ENCODE measurements around the gene NTNG2.

NTNG2 gene

DNA sequence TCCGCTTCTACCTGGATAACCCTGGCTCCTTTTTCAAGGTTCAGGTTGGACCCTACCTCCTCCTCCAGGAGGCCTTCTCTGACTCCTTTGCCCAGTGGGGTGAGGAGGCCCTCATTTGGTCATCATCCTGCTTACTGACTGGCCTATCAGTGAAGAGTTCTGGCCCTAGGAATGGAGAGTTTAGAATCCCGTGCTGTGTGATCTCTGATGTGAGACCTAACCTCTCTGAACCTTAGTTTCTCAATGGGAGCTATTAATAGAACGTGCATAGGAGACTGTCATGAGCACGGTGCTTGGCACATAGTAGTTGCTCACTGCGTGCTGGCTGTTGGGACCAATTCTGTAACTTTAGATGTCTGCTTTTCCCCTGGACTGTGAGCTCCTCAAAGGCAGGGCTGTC is 10.3 kb downstream of the NTNG2 start:
- DNase-seq (ENCODE audit: low read depth) = no peak

DNA sequence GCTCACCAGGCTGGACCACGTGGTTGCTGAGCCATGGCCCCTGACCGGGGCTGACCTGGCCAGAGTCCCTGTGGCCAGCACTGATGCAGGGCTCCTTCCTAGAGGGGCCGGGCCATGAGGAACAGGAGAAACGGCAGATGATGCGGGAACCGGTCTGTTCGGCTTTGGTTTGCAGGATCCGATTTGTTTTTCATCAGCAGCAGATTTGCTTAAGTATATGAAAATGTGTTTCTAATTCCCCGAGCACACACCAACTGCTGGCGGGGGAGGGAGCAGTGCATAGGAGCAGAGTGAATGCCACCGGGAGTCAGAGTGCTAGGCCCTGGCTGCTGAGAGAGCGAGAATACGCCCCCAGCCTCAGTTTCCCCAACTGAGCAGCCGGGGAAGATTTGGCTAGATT is 13.6 kb downstream of the NTNG2 start:
- no peak for DNase-seq (ENCODE audit: low read depth)

DNA sequence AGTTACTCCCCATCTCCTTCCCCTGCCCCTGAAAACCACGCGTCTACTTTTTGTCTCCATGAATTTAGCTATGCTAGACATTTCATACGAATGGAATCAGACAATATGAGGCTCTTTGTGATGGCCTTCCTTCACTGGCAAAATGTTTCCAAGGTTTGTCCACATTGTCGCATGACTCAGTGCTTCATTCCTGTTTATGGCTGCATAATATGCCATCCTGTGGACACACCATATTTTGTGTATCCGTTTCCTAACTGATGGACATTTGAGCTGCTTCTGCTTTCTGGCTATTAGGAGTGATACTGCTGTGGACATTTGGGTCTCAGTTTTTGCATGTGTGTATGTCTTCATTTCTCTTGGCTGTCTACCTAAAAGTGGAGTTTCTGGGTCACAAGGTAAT is 14.5 kb downstream of the NTNG2 start:
- no peak for DNase-seq (ENCODE audit: low read depth)

DNA sequence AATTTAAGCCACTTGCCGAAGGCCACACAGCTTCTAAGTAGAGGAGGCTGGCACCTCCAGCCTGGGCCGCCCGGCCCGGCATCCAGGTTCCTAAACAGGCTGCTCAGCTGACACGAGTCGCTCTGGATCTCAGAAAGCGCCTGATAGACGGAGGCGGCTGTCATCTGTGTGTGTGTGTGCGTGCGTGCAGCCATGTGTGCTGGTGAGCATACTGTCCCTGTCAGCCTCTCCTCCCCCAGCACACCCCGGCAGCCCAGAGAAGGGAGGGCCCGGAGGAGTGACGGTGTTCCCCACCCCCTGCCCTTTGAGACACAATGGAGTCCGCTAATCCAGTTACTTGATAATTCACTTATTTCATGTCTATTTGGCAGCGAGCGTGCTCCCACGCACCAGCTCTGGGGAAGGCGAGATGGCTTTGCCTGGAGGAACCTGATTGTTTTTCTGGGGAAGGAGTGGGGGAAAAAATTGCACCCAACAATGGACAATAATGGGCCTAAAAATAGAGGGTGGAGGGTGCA is 20.0 kb downstream of the NTNG2 start:
- DNase-seq (ENCODE audit: low read depth) = no peak

DNA sequence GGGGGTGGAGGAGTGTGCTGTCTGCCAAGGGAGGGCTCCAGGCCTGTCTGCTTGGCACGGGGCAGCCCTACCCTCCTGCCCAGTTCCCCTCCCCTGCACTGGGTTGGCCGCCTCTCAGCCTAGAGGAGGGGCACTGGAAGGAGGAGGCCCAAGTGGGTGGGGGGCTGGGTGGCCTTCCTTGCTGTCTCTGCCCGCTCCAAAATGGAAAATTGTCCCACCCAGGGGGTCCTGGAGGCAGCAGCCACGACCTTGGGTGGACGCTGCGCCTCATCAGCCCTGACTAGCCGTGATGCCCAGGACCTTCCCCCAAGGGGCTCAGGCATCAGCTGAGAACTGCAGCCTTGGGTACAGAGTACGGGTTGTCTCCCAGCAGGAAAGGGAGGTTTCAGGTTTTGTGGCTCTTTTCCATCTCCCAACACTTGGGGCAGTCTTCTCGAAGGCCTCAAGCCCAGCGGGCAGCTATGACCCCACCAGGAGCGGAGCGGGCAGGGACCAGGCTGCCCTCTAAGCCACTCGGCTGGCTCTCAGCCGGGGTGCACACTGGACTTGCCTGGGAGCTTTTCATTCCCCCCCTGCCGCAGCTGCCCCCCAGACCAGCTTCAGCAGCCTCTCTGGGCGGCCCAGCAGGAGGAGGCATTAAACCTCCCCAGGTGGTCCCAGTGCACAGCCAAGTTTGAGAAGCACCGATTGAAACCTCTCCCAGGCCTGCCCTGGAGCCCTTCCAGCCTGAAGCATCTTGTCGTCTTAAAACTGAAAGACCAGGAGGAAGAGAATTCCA is 20.6 kb downstream of the NTNG2 start:
- no peak for DNase-seq (ENCODE audit: low read depth)

DNA sequence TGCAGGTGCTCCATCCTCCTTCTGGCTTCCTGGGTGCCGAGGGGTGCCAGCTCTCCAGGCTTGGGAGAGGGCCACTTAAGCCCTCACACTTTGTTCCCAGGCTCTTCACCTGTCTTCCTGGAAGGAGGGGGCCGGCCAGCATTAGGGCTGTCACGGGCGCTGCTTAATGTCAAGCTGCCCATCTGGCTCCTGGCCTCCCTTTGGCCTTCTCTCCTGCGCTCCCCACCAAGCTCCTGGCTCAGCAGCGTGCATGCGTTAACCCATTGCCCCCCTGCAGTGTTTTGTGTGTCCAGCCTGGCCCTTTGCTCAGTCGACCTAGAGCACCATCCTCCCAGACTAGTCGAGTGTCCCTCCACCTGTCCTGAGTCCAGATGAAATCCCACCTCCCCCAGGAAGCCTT is 21.3 kb downstream of the NTNG2 start:
- DNase-seq (ENCODE audit: low read depth) = no peak

DNA sequence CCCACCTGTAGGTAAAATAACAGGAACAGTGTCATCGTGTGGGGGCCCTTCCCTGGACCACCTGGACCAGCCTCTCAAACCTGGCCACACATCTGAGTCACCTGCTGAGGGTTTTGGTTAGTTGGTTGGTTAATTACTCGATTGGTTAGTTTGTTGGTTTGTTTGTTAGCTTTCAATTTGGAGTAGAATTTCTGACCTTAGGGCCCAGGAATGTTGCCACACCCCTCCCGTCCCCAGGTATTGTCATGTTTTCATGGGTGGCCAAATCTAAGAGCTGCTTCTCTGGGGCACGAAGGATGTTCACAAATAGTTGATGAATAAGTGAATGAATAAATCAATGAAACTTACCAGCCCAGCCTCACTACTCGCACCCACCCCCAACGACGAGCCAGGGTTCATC is 21.9 kb downstream of the NTNG2 start:
- DNase-seq (ENCODE audit: low read depth) = no peak

DNA sequence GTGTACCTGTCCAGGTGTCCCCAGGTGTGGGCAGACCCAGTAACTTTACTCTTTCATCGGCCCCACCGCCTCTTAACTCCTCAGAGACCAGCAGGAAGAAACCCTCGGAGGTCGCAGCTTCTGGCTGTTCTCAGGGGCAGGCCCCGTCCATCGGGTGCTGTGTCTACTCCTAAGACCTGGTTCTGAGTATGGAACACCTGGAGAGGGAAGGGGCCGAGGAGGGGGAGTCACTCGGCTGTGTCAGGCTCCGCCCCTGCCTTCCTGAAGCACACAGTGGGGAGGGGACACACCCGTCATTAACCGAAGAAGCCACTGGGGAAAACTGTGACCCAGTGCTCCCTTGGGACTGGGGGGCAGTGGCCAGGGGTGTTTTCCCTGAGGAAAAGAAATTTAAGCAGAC is 22.3 kb downstream of the NTNG2 start:
- DNase-seq (ENCODE audit: low read depth) = no peak

DNA sequence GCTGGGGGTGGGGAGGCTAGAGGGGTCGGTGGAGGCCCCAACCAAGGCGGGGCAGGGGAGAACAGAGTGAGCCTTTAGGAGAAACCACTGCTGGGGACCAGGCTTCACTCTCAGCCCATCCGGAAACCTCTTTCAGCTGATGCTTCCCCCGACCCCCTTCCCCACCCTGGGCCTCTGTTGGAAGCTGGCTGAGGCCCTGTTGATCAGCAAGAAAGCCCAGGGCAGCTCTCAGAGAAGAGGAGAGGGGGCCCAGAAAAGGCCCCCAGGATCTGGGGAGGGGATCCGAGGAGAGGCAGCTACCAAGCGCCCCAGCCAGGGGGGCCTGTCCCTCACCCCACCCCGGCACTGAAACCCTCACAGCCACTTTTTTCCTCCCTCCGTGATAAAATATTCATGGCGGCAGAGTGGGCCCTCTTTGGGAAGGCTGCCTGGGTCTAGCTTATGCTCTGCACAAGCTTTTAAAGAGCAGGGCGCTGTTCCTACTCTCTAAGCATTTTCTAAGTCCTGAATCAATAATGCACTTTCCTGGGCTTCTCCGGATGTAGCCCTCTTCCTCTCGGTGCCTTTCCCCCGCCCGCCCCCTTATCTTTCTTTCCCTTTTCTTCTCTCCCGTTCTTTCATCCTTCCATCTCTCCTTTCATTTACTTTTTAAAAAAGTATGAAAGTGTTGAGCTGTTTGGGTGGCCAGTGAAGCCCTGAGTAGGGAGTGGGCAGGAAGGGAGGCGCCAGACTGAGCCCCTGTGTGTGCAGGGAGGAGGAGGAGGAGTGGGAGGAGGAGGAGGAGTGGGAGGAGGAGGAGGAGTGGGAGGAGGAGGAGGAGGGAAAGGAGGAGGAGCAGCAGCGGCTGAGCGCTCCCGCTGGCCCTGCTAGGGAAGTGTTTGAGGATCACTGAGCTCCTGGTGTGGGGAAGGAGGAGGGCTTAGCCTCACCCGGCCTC is 23.5 kb downstream of the NTNG2 start:
- DNase-seq (ENCODE audit: low read depth) = no peak

DNA sequence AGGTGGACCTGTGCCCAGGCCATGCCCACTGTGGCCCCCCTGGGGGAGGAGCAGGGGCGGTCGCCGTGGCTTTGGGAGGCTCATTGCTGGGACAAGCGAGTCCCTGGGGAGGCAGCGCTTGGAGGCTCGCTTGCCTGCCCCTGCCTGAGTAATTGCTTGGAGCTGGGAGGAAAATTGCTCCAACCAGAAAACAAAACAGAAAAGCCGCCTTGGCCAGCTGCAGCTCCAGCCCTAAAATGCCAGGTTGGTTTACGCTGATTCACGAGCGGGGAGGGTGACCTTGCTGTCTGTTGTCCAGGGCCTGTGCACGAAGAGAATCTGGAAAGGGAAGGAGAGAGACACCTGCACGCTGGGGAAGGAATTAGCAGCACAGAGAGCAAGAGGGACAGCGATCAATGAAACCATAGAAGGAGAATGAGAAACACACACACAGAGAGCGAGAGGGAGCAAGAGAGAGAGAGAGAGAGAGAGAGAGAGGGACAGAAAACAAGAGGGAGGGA is 25.3 kb downstream of the NTNG2 start:
- DNase-seq (ENCODE audit: low read depth) = no peak

DNA sequence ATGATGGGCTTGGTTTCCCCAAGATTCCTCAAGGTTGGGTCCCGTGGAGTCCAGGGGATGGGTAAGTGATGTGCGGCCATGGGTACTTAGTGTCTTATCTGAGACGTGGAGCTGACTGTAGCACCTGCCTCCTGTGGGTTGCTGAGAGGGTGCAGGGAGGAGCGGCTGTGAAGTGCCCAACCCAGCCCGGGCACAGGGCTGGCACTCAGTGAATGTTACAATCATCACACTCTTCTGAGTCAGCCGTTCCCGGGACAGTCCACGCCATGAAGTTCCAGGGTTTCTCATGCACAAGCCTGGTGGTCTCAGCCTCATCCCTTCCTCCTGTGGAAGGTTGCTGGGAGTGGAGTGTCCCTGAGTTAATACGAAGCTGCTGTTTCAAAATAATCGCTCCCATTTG is 29.1 kb downstream of the NTNG2 start:
- no peak for DNase-seq (ENCODE audit: low read depth)

DNA sequence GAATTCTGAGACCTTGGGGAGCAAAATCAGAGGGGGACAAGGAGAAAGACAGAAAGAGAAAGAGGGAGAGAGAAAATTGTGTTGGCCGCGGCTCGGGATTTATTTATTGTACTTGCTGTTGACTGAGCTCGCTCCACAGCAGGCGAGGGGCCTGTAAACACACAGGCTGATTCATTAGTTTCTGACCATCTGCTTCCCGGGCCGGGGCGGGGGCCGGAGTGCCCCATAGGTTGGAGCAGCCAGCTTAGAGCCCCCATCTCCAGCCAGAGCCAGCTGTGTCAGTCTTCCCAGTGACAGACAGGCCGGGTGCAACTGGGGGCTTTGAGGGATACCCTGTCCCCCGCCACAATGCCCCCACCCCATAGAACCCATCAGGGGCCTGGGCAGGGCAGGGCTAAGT is 30.9 kb downstream of the NTNG2 start:
- DNase-seq (ENCODE audit: low read depth) = no peak

DNA sequence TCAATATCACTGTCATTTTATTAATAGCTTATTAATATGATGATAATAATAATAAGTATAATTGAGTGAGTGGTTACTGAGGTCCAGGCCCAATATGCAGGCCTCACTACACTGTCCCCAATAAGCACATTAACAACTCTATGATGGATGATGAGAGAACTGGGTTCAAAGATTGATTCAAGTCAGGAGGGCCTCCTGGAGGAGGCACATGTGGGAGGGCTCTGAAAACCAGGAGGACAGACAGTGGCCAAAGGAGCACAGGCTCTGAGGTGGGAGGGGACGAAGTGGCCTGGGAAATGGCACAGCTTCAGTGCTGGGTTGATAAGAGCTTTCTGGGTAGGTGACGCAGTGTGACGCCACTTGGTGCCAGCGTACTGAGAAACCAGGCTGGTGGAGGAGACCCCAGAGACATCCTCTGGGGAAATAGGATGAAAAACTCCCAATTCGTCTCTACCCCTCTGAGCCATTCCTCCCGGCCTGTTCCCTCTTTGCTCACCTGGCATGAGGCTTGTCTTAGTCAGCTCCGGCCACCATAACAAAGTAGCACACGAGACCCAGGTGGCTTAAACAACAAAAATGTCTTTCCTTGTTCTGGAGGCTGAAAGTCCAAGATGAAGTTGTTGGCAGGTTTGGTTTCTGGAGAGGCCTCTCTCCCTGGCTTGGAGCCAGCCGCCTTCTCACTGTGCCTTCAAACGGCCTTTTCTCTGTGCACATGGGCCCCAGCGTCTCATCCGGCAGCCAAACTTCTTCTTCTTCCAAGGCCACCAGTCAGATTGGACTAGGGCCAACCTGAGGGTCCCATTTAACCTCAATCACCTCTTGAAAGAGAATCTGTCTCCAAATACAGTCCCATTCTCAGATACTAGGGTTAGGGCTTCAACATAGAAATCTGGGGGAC is 31.6 kb downstream of the NTNG2 start:
- no peak for DNase-seq (ENCODE audit: low read depth)

DNA sequence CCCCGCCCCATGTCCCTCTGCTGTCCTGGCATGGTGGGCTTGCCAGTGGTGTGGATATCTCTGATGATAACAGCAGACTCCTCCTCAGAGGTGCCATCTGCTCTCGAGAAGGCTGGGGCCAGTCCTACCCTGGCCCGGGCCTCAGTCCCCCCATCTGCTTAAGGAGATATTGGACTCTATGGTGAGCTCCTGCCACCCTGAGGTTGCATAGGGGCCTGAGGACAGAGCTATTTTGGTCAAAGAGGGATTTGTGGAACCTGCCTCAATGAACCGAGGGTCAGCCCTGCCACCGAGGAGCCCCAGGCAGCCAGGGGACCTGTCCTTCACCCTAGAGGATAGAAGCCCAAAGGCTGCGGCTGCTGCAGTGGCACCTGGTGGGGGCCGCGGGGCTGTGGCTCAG is 32.6 kb downstream of the NTNG2 start:
- no peak for DNase-seq (ENCODE audit: low read depth)

DNA sequence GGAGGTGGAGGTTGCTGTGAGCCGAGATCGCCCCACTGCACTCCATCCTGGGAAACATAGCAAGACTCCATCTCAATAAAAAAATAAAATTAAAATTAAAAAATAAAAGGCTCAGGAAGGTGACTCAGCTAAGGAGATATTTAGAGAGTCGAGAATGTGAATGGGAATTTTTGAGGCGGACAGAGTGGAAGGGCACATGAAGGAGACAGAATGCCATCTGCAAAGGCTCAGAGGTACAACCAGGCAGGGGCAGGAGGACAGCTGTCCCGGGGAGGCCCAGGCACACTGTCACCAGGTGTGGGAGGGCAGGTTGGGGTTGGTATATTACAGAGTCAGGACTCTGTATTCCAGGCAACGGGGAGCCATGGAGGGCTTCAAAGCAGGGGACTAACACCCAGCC is 35.5 kb downstream of the NTNG2 start:
- no peak for DNase-seq (ENCODE audit: low read depth)

DNA sequence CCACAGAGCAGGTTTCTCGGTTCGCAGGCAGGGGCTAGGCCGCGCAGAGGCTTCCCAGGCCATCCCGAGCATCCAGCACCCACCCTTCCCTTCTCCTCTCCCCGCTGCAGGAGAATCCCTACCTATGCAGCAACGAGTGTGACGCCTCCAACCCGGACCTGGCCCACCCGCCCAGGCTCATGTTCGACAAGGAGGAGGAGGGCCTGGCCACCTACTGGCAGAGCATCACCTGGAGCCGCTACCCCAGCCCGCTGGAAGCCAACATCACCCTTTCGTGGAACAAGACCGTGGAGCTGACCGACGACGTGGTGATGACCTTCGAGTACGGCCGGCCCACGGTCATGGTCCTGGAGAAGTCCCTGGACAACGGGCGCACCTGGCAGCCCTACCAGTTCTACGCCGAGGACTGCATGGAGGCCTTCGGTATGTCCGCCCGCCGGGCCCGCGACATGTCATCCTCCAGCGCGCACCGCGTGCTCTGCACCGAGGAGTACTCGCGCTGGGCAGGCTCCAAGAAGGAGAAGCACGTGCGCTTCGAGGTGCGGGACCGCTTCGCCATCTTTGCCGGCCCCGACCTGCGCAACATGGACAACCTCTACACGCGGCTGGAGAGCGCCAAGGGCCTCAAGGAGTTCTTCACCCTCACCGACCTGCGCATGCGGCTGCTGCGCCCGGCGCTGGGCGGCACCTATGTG is 36.1 kb downstream of the NTNG2 start:
- DNase-seq (ENCODE audit: low read depth) = no peak

DNA sequence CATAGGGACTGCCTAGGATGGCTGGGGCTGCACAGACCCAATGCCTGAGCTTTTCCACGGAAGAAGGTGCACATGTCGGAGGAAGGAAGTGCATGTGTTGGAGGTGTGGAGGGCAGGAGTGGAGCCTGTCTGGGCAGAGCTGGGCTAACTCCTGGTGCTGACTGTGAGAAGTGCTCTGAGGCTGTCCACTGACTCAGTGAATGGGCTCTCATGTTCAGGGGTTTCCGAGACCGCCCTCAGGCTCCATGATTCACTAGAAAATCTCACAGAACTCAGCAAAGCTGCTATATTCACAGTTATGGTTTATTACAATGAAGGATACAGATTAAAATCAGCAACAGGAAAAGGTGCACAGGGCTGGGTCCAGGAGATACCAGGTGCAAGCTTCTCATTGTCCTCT is 37.2 kb downstream of the NTNG2 start:
- no peak for DNase-seq (ENCODE audit: low read depth)

DNA sequence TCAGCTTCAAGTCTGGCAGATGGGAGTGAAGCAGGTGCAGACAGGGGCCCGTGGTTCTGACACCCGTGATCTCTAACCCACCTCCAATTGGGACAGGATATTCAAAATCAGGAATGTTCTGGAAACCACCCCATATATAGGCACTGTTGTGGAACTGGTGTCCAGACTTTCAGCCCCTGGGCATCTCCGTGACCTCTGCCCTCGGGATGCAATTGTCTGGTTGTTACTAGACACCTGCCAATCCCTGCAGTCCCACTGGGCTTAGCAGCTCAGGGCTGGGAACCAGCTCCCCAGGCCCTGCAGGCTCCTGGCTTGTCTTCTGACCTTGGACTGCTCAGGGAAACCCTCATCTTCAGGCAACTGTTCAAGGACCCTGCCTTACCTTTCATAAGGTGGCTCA is 38.8 kb downstream of the NTNG2 start:
- DNase-seq (ENCODE audit: low read depth) = no peak

DNA sequence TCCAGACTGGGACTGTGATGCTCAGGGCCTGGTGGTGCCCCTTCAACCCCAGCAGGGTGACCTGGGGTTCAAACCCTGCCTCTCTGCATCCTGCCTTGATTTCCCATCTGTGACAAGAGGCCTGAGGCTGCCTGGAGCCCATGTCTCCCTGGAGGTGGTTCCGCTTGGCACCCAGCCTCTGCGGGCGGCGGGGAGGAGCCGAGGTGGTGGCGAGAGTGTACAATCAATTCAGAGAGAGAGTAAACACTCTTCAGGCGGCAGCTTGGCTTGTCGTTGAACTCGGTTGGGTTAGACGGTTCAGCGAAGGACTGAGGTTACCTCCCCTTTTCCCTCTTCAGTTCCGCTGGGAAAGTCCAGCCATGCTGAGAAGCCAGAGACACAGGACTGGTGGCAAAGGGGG is 39.3 kb downstream of the NTNG2 start:
- no peak for DNase-seq (ENCODE audit: low read depth)

DNA sequence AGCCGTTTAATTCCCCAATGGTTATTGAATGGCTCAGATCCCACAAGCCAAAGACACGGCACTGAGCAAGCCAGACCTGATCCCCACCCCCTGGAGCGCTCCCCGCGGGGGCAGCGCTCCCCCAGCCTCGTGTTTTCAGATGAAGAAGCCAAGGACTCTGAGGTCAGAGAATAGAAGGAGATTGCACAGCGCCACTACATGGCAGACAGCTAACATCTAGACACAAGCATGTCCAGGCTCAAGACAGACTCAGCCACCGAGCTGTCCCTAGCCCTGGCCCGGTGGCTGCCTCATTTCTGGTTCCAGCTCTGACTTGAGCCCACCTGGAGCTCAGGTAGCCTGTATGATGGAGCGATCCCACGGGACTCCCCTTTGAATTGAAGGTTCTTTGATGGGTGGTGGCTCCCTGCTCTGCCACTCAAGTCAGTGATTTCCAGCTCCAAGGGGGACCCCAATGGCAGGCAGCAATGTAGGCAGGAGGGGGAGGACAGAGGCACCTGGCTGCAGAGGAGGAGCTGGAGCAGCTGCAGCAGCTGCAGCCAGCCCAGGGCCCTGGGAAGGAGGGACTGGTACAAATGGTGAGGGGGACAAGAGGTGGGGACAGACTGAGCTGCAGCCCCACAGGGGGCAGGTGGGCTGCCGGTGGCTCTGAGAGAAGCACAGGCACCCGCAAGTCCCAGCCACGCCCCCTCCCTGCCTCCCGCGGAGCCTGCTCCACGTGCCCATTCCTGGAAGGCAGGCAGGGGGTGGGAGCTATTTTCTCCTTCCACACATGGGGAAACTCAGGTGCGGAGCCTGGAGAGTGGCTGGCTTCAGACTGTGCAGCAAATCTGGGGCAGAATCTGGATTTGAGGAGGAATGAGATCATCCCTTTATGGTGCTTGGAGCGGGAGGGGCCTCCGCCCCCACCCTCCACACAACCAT is 40.2 kb downstream of the NTNG2 start:
- no peak for DNase-seq (ENCODE audit: low read depth)

Measured in stimulated activated CD8-positive, alpha-beta memory T cell treated with anti-CD3 and anti-CD28 coated beads, Interleukin-12 subunit alpha, Interleukin-12 subunit beta, amount 100 ng/mL, for 1 hour (primary cell).